Glutamatergic neuron (in vitro differentiated cells): Measurements from ENCODE around the gene DBF4B. TPM values are rescaled to one million over a fixed set of nuclear protein-coding genes. Genes with fewer than 3 reads are reported as not detected.

Source experiments
- DNase-seq: peaks from one replicate; pipeline ENCODE4 v3.0.0; 2022
- H3K27ac Mint-ChIP-seq: one replicate; pipeline ENCODE4 v1.8.0; 2020; ENCODE audit warnings: mild to moderate bottlenecking, mixed read lengths, inconsistent platforms; ENCODE audit not compliant: unreplicated experiment
- H3K27me3 Mint-ChIP-seq: one replicate; pipeline ENCODE4 v1.8.0; 2020; ENCODE audit warnings: mild to moderate bottlenecking, moderate library complexity, mixed read lengths, inconsistent platforms; ENCODE audit not compliant: unreplicated experiment
- H3K36me3 Mint-ChIP-seq: one replicate; pipeline ENCODE4 v1.8.0; 2020; ENCODE audit warnings: mild to moderate bottlenecking, mixed read lengths, inconsistent platforms; ENCODE audit not compliant: unreplicated experiment
- H3K4me1 Mint-ChIP-seq: one replicate; pipeline ENCODE4 v1.8.0; 2020; ENCODE audit warnings: mild to moderate bottlenecking, low read depth, mixed read lengths, inconsistent platforms; ENCODE audit not compliant: unreplicated experiment
- H3K4me3 Mint-ChIP-seq: one replicate; pipeline ENCODE4 v1.8.0; 2020; ENCODE audit warnings: mild to moderate bottlenecking, mixed read lengths, inconsistent platforms; ENCODE audit not compliant: unreplicated experiment
- H3K9me3 Mint-ChIP-seq: one replicate; pipeline ENCODE4 v1.8.0; 2020; ENCODE audit warnings: mild to moderate bottlenecking, moderate library complexity, mixed read lengths, inconsistent platforms; ENCODE audit not compliant: unreplicated experiment
- total RNA-seq: library from RNA; stranded (reverse); fragmentation: NEBNext Ultra II Directional; extraction: Animal tissue kit (Norgen Biotek cat#: 25700); gene quantifications from one replicate; pipeline ENCODE4 v1.2.1, GENCODE V29; 2021; ENCODE audit not compliant: unreplicated experiment
- TF ChIP-seq, protein P1 (sequence below): fragments of 200-600 bp; sonication (generic); IDR thresholded peaks from one replicate; pipeline ENCODE4 v1.5.0; 2021; ENCODE audit not compliant: partially characterized antibody, unreplicated experiment

DBF4B gene
- total RNA-seq, 1 donor from 2014 or later: 15.5 TPM

DNA sequence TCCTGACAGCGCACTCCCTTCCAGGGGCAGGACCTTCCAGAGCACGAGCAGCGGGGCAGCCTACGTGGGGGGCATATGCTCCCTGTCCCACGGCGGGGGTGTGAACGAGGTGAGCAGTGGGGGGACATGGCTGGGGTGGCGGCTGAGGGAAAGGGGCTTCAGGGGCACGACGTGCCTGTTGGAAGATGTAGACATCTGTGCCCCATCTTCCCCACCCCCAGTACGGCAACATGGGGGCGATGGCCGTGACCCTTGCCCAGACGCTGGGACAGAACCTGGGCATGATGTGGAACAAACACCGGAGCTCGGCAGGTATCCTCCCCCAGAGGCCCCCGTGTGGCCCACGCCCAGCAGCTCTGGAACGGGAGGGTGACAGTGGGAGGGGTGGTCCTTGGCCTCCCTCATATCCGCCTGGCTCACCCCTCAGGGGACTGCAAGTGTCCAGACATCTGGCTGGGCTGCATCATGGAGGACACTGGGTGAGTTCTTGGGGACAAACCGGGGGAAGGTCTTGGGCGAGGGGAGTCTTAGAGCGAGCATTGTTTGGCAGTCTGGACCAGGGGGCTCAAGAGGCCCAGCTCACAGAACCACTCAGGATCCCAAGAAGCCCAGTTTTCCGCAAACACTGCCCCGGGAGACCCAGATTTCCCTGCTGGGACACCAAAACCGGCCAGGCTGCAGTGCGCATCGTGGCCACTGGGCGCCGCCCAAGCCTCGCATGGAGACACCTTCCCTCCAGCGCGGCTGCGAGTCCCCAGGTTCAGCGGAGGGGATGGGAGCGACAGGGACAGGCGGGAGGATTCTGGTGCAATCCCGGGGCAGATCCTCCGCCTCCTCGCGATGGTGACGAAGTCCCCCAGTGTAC lies 66.0 kb downstream of the DBF4B start:
- TF ChIP-seq, protein P1, sequence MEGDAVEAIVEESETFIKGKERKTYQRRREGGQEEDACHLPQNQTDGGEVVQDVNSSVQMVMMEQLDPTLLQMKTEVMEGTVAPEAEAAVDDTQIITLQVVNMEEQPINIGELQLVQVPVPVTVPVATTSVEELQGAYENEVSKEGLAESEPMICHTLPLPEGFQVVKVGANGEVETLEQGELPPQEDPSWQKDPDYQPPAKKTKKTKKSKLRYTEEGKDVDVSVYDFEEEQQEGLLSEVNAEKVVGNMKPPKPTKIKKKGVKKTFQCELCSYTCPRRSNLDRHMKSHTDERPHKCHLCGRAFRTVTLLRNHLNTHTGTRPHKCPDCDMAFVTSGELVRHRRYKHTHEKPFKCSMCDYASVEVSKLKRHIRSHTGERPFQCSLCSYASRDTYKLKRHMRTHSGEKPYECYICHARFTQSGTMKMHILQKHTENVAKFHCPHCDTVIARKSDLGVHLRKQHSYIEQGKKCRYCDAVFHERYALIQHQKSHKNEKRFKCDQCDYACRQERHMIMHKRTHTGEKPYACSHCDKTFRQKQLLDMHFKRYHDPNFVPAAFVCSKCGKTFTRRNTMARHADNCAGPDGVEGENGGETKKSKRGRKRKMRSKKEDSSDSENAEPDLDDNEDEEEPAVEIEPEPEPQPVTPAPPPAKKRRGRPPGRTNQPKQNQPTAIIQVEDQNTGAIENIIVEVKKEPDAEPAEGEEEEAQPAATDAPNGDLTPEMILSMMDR: peak; percentile 97
- peak overlapping the region; percentile 71 for H3K4me3 Mint-ChIP-seq
- H3K27me3 Mint-ChIP-seq: peaks cover 17% of the 10 kb centered on the region
- H3K9me3 Mint-ChIP-seq: peaks cover 17% of the 10 kb centered on the region
- peaks cover 6% of the 10 kb centered on the region for H3K4me1 Mint-ChIP-seq
- no peaks in the 10 kb centered on the region for H3K36me3 Mint-ChIP-seq
- peak; percentile 97 for DNase-seq
- H3K27ac Mint-ChIP-seq: peak overlapping the region; percentile 22

DNA sequence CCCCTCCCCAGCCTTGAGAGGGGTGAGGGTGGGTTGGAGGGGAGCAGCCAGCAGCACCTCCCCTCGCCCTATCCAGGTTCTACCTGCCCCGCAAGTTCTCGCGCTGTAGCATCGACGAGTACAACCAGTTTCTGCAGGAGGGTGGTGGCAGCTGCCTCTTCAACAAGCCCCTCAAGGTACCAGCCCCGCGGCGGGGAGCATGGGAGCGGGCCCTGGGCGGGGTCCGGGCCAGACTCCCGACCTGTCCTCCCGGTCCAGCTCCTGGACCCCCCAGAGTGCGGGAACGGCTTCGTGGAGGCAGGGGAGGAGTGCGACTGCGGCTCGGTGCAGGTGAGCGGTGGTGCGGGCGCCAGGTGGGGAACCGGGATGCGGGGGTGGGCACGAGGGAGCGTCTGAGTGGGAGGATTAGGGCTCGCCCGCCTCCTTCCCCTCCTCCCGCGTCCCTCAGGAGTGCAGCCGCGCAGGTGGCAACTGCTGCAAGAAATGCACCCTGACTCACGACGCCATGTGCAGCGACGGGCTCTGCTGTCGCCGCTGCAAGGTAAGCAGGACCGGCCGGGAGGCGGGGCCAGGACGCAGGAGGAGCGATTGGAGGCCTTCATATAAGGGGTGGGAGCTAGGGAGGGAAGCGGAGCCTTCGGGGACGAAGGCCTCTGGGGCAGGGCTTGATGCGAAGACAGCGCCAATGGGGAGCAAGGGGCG lies 66.8 kb downstream of the DBF4B start:
- Mint-ChIP-seq H3K27ac (no peak overlapping the region), H3K36me3 (no peaks in the 10 kb centered on the region), H3K27me3 (peaks cover 17% of the 10 kb centered on the region), H3K9me3 (peaks cover 19% of the 10 kb centered on the region), H3K4me1 (peaks cover 7% of the 10 kb centered on the region), H3K4me3 (peak overlapping the region; percentile 71)
- peak; percentile 98 for DNase-seq
- TF ChIP-seq, protein P1: peak; percentile 66

DNA sequence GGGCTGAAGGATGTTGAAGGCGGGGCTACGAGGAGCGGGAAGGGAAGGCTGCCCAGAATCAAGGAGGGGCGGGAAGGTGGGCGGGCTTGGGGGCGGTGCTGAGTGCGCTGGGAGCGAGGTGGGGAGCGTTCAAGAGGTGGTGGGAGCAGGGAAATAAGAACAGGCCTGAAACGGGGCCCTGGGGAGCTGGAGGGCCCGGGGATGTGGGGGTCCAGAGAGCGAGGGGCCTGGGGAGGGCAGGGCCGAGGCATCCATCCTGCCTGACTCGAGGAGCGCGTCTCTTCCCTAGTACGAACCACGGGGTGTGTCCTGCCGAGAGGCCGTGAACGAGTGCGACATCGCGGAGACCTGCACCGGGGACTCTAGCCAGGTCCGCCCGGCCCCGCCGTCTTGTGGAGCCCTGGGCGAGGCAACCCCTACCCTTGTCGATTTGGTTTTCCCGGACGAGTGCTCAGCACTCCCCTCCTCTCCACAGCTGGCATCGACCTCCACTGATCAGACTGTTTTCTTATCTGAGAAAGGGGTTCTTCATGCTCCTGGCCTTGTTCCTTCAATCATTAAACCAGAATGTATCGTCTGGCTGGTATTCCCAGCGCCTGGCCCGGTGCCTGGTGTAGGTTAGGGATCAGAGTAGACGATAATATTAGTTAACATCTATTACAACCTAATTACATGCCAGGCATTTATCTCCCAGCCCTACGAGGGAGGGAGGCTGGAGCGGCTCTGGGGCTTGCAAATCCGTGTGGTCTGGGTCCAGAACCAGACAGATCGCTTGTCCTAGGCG lies 67.6 kb downstream of the DBF4B start:
- TF ChIP-seq, protein P1: no peak
- peaks cover 19% of the 10 kb centered on the region for H3K27me3 Mint-ChIP-seq
- DNase-seq: no peak
- H3K4me1 Mint-ChIP-seq: peaks cover 10% of the 10 kb centered on the region
- peaks cover 21% of the 10 kb centered on the region for H3K9me3 Mint-ChIP-seq
- H3K27ac Mint-ChIP-seq: no peak overlapping the region
- H3K4me3 Mint-ChIP-seq: peak overlapping the region; percentile 34
- no peaks in the 10 kb centered on the region for H3K36me3 Mint-ChIP-seq

DNA sequence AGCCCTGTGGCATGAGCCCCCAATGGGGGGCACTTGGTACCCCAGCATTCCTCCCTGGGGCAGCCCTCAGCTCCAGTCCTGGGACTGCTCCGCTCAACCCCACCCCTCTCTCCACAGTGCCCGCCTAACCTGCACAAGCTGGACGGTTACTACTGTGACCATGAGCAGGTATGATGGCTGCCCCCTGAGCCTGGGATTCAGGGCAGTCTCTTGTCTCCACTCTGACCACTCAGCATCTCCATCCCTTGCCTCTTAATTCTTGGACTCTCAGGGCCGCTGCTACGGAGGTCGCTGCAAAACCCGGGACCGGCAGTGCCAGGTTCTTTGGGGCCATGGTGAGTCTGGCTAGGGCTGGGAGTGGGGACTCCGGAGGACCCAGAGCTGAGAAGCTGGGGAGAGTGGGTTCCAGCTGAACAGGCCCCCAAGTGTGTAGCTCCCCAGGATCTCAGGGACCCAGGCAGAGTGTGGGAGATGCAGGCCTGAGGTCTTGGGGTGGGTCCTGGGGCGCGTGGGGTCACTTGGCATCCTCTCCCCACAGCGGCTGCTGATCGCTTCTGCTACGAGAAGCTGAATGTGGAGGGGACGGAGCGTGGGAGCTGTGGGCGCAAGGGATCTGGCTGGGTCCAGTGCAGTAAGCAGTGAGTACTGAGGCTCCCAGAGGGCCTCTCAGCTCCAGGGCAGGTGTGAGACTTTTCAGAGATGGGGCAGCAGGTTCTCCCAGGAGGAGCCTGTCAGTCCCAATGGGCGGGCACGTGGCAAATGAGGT lies 68.3 kb downstream of the DBF4B start:
- Mint-ChIP-seq H3K36me3 (no peaks in the 10 kb centered on the region), H3K9me3 (peaks cover 22% of the 10 kb centered on the region), H3K4me3 (no peak overlapping the region), H3K4me1 (peaks cover 12% of the 10 kb centered on the region), H3K27me3 (peaks cover 24% of the 10 kb centered on the region), H3K27ac (no peak overlapping the region)
- TF ChIP-seq, protein P1: no peak
- DNase-seq: no peak
